Kidney (tissue), 14 donors: ENCODE data around the gene HOXD4. TPM values are rescaled to one million over a fixed set of nuclear protein-coding genes. Genes with fewer than 3 reads are reported as not detected.

Experiments
- DNase-seq, 5 donors: peaks; one replicate each; pipeline ENCODE4 v3.0.0-alpha.2; 2013 to 2020
- FAIRE-seq: peaks from 2 replicates; lab custom pipeline; 2012; peaks lifted over from hg19 to GRCh38; lab: Jason Lieb, UNC
- H3K27ac ChIP-seq, 2 donors: one replicate each; pipeline ENCODE4 v1.7.0; 2013; ENCODE audit warnings: low read depth in 2 of 2, low read length in 2 of 2, inconsistent platforms in 1 of 2
- H3K27me3 ChIP-seq: one replicate; pipeline ENCODE4 v1.7.1; 2013; ENCODE audit warnings: low read length, inconsistent platforms; ENCODE audit not compliant: control insufficient read depth, insufficient read depth
- H3K36me3 ChIP-seq, 3 donors: one replicate each; pipeline versions ENCODE4 v1.7.0 to v1.7.1; 2013; ENCODE audit warnings: low read length in 3 of 3, control low read depth in 1 of 3, inconsistent platforms in 1 of 3; ENCODE audit not compliant: insufficient read depth in 3 of 3, control insufficient read depth in 2 of 3
- H3K4me1 ChIP-seq, 3 donors: one replicate each; pipeline versions ENCODE4 v1.7.0 to v1.7.1; 2013; ENCODE audit warnings: low read length in 3 of 3, inconsistent platforms in 1 of 3, low read depth in 1 of 3; ENCODE audit not compliant: control insufficient read depth in 2 of 3, insufficient read depth in 2 of 3
- H3K4me3 ChIP-seq, 3 donors: one replicate each; pipeline versions ENCODE4 v1.7.0 to v1.8.1; 2013; ENCODE audit warnings: low read length in 3 of 3, control low read depth in 1 of 3, inconsistent platforms in 1 of 3
- H3K9ac ChIP-seq, 3 donors: one replicate each; pipeline versions ENCODE4 v1.7.0 to v1.7.1; 2013; ENCODE audit warnings: low read length in 3 of 3, control low read depth in 1 of 3, inconsistent platforms in 1 of 3
- H3K9me3 ChIP-seq, 3 donors: one replicate each; pipeline versions ENCODE4 v1.7.0 to v1.7.1; 2013; ENCODE audit warnings: low read length in 3 of 3, control low read depth in 1 of 3, inconsistent platforms in 1 of 3; ENCODE audit not compliant: control insufficient read depth in 2 of 3, insufficient read depth in 1 of 3
- intact Hi-C: fragments of 100-400 bp; cut with DNase I; formaldehyde crosslinking; loops from one replicate; pipeline ENCODE4 v1.11.1; 2022
- polyA plus RNA-seq: library from polyadenylated mRNA; stranded (reverse); fragments of 350-450 nt; fragmentation: Illumina TruSeq; extraction: RNeasy Lipid Tissue Mini Kit (QIAGEN cat#74804); gene quantifications from one replicate; pipeline ENCODE4 v1.2.3, GENCODE V29; 2014; ENCODE audit warnings: low read depth, low replicate concordance; ENCODE audit not compliant: insufficient read depth
- total RNA-seq: library from RNA; stranded (reverse); fragmentation: NEBNext Ultra II Directional; extraction: Animal tissue kit (Norgen Biotek cat#: 25700); gene quantifications from one replicate; pipeline ENCODE4 v1.2.1, GENCODE V29; 2021
- TF ChIP-seq, protein P1 (sequence below): IDR thresholded peaks from 3 replicates; pipeline ENCODE4 v1.5.1; 2012; ENCODE audit warnings: mild to moderate bottlenecking, moderate library complexity, borderline replicate concordance; ENCODE audit not compliant: insufficient read depth; ENCODE audit errors: extremely low read depth
- donor health status: control.
- donor health status: control.
- donor health status: control.
- donor health status: control.
- donor health status: control.
- donor health status: DM: yes; HTN: yes; CAD: no.
- donor health status: Normal renal cell carcinoma (clear cell type).

The HOXD4 gene
- total and polyA plus RNA-seq, 2 donors from 2014 or later, result 12.1 to 27.8 TPM

DNA sequence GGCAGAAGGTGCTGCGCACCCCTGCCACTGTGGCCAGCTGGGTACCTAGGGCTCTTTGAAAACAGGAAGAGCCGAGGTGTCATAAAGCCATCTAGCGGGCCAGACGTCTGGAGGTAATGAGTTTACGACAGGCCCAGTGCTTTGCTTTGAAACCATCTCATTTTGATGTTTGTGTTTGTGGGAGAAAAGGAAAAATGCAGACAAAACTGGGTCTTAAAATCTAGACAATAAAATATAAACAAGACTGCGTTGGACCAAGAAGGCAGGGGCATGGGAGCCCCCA, 25.6 kb upstream of the HOXD4 start:
- Histone ChIP-seq H3K4me3 (peak overlapping the region in 1 of 3 donors; percentile 72), H3K9ac (peak overlapping the region in 2 of 3 donors; percentile 17 to 59), H3K36me3 (no peaks in the 10 kb centered on the region), H3K27ac (peak overlapping the region; percentile 91 to 95), H3K9me3 (no peaks in the 10 kb centered on the region), H3K27me3 (no peaks in the 10 kb centered on the region), H3K4me1 (peaks cover 2 to 10% (median 6%) of the 10 kb centered on the region in 3 donors)
- TF ChIP-seq, protein P1, sequence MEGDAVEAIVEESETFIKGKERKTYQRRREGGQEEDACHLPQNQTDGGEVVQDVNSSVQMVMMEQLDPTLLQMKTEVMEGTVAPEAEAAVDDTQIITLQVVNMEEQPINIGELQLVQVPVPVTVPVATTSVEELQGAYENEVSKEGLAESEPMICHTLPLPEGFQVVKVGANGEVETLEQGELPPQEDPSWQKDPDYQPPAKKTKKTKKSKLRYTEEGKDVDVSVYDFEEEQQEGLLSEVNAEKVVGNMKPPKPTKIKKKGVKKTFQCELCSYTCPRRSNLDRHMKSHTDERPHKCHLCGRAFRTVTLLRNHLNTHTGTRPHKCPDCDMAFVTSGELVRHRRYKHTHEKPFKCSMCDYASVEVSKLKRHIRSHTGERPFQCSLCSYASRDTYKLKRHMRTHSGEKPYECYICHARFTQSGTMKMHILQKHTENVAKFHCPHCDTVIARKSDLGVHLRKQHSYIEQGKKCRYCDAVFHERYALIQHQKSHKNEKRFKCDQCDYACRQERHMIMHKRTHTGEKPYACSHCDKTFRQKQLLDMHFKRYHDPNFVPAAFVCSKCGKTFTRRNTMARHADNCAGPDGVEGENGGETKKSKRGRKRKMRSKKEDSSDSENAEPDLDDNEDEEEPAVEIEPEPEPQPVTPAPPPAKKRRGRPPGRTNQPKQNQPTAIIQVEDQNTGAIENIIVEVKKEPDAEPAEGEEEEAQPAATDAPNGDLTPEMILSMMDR, result no peak
- FAIRE-seq (no peak), DNase-seq (peak in 1 of 5 donors; percentile 40)
- intact Hi-C loops, result loop anchor here (10.0 kb wide), 2 partner anchors 519 to 1029 kb away; no protein-coding TSS in a partner anchor

DNA sequence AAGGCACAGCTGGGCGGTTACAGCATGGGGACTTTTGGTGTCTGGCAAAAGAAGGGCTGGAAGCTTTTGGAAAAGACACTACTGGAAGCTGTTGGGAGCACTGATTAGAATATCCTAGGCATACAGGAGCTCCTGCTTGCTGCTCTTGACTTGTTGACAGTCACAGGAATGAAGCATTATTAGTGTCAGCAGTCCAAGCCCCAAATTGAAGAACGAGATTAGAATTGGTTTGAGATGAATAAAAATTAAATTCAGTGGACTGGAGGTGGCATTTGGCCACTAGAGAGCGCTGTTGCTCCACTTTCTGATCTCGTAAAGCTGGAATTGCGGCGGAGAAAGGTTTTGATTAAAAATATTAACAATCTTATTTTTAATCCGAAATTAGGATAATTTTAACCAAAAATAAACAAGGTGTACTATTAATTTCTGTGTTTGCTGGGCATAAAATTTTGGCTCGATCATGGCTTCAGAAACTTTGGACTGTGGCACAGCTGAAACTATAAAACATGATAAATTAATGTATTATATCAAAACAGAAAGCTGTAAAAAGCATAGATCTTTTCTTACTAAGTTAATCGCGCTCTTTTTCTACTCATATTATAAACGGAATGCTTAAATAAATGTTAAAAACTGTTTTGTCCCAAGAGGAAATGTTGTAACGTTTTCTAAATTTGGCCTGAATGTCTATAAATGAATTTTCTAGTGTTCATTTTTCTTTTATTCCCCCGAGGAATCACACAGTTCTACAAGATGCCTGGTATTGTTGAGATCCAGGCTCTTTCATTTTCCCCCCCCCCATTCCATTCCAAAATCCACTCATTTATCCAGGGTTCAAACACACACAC, 24.2 kb upstream of the HOXD4 start:
- intact Hi-C loops, result loop anchor here (10.0 kb wide), 2 partner anchors 518 to 1028 kb away; no protein-coding TSS in a partner anchor
- DNase-seq, result peak; percentile 81 to 94 (median 88)
- TF ChIP-seq, protein P1, result peak; percentile 88

DNA sequence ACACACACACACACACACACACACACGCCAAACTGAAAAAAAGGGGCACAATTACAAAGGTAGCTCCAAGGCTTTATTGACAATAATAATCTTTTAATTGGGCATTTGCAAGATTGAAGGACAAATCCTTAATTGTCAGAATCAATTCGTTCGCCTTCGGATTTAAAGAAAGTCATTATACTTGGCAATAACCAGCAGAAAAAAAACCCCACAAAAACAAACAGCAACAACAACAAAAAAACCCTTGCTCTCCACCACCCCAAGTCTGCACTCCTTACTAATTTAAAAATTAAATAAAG, 23.6 kb upstream of the HOXD4 start:
- peak overlapping the region in 2 of 3 donors; percentile 40 to 76 for H3K9ac ChIP-seq
- TF ChIP-seq, protein P1, result no peak
- FAIRE-seq (no peak), DNase-seq (no peak)
- no peaks in the 10 kb centered on the region for H3K27me3 ChIP-seq
- H3K4me3 ChIP-seq, result peak overlapping the region; percentile 20 to 85 (median 59)
- H3K36me3 ChIP-seq, result no peaks in the 10 kb centered on the region
- H3K27ac ChIP-seq, result peak overlapping the region; percentile 89 to 94
- H3K4me1 ChIP-seq, result peaks cover 2 to 10% (median 6%) of the 10 kb centered on the region in 3 donors
- intact Hi-C loops, result loop anchor here (10.0 kb wide), 2 partner anchors 517 to 1027 kb away; no protein-coding TSS in a partner anchor
- H3K9me3 ChIP-seq, result no peaks in the 10 kb centered on the region

More for the DNA sequence above, 24.2 kb upstream of the HOXD4 start:
- H3K27ac ChIP-seq, result peak overlapping the region; percentile 45 to 94
- peak; percentile 87 for FAIRE-seq
- H3K9ac ChIP-seq, result peak overlapping the region; percentile 40 to 76 (median 51)
- H3K36me3 ChIP-seq, result no peaks in the 10 kb centered on the region
- H3K27me3 ChIP-seq, result no peaks in the 10 kb centered on the region
- H3K9me3 ChIP-seq, result no peaks in the 10 kb centered on the region
- H3K4me3 ChIP-seq, result peak overlapping the region; percentile 18 to 85 (median 59)
- H3K4me1 ChIP-seq, result peaks cover 2 to 10% (median 6%) of the 10 kb centered on the region in 3 donors
